ENCODE results near the gene KIRREL3.

Gene KIRREL3

GRCh38 chr11:126599217-126599897, 401.2 kb downstream of the KIRREL3 start:
- no peak for DNase-seq (ENCODE audit: low spot score)

- no peak for DNase-seq (ENCODE audit: low spot score)
Observed at GRCh38 chr11:126598344-126599216, 402.0 kb downstream of the KIRREL3 start.

GRCh38 chr11:126597041-126597440, 403.5 kb downstream of the KIRREL3 start:
- DNase-seq (ENCODE audit: low spot score): no peak

- no peak for DNase-seq (ENCODE audit: low spot score)
Observed at GRCh38 chr11:126596474-126596873, 404.1 kb downstream of the KIRREL3 start.

- no peak for DNase-seq (ENCODE audit: low spot score)
Observed at GRCh38 chr11:126595560-126595959, 405.0 kb downstream of the KIRREL3 start.

- no peak for DNase-seq (ENCODE audit: low spot score)
Observed at GRCh38 chr11:126594921-126595367, 405.6 kb downstream of the KIRREL3 start.

GRCh38 chr11:126592496-126593410, 407.8 kb downstream of the KIRREL3 start:
- DNase-seq (ENCODE audit: low spot score): no peak

- no peak for DNase-seq (ENCODE audit: low spot score)
Observed at GRCh38 chr11:126591966-126592489, 408.5 kb downstream of the KIRREL3 start.

- no peak for DNase-seq (ENCODE audit: low spot score)
Observed at GRCh38 chr11:126589492-126589803, 411.1 kb downstream of the KIRREL3 start.

GRCh38 chr11:126588630-126589491, 411.7 kb downstream of the KIRREL3 start:
- no peak for DNase-seq (ENCODE audit: low spot score)

GRCh38 chr11:126587541-126587940, 413.0 kb downstream of the KIRREL3 start:
- no peak for DNase-seq (ENCODE audit: low spot score)

- peak; percentile 92 for DNase-seq (ENCODE audit: low spot score)
Observed at GRCh38 chr11:126585774-126586491, 414.6 kb downstream of the KIRREL3 start.

GRCh38 chr11:126585388-126585773, 415.2 kb downstream of the KIRREL3 start:
- DNase-seq (ENCODE audit: low spot score): no peak

- DNase-seq (ENCODE audit: low spot score): no peak
Observed at GRCh38 chr11:126583594-126584427, 416.8 kb downstream of the KIRREL3 start.

- no peak for DNase-seq (ENCODE audit: low spot score)
Observed at GRCh38 chr11:126583101-126583500, 417.5 kb downstream of the KIRREL3 start.

GRCh38 chr11:126581871-126582648, 418.5 kb downstream of the KIRREL3 start:
- DNase-seq (ENCODE audit: low spot score): no peak

- DNase-seq (ENCODE audit: low spot score): no peak
Observed at GRCh38 chr11:126578426-126578825, 422.1 kb downstream of the KIRREL3 start.

- DNase-seq (ENCODE audit: low spot score): no peak
Observed at GRCh38 chr11:126578021-126578420, 422.5 kb downstream of the KIRREL3 start.

- DNase-seq (ENCODE audit: low spot score): no peak
Observed at GRCh38 chr11:126575849-126576248, 424.7 kb downstream of the KIRREL3 start.

All from AG08395 (cell line).